ENCODE results near the gene PSME4.

- TF ChIP-seq, protein P1, sequence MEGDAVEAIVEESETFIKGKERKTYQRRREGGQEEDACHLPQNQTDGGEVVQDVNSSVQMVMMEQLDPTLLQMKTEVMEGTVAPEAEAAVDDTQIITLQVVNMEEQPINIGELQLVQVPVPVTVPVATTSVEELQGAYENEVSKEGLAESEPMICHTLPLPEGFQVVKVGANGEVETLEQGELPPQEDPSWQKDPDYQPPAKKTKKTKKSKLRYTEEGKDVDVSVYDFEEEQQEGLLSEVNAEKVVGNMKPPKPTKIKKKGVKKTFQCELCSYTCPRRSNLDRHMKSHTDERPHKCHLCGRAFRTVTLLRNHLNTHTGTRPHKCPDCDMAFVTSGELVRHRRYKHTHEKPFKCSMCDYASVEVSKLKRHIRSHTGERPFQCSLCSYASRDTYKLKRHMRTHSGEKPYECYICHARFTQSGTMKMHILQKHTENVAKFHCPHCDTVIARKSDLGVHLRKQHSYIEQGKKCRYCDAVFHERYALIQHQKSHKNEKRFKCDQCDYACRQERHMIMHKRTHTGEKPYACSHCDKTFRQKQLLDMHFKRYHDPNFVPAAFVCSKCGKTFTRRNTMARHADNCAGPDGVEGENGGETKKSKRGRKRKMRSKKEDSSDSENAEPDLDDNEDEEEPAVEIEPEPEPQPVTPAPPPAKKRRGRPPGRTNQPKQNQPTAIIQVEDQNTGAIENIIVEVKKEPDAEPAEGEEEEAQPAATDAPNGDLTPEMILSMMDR (IDR thresholded peaks at IDR 0.05), result no peak
- no peak for TF ChIP-seq ZFX (IDR thresholded peaks at IDR 0.05; ENCODE audit: borderline replicate concordance)
These were observed 127.2 kb downstream of the PSME4 start for GRCh38 chr2:53843595-53843994.
